ENCODE data around the gene ACKR4. TPM values are rescaled to one million over a fixed set of nuclear protein-coding genes. Genes with fewer than 3 reads are reported as not detected.
"Not testable (repeated sequence)": the region's sequence is repeated elsewhere in the genome, so short reads cannot be mapped to it uniquely, and the experiment has no call there.

Gene ACKR4
- total and polyA plus RNA-seq, 4 donors: 2.0 to 5.8 (median 4.0) TPM

DNA sequence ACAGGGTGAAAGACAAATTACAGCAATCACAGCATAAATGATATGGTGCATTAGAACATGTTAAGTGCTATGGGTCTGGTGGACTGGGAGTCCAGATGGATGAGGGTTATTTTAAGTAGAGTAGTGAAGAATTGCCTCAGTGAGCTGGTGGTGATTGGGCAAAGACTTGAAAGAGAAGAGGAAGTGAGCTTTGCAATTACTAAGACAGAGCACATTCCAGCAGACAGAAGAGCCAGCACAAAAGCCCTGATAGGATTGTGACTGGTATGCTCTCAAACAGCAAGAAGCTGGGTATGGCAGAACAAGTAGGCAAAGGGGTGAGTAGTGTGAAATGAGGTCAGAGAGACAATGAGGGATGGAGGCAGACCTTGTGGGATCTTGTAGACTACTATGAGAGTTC, 2.1 kb upstream of the ACKR4 start:
- no peak for DNase-seq
- Histone ChIP-seq H3K36me3 (ENCODE audit: control insufficient read depth in 4 of 4, insufficient read depth in 4 of 4, low read length in 4 of 4) (peaks cover 0 to 6% (median under 1%) of the 10 kb centered on the region in 4 donors), H3K27ac (ENCODE audit: low read depth in 1 of 2, low read length in 1 of 2) (peak overlapping the region in 1 of 2 donors; percentile 47), H3K4me3 (no peak overlapping the region), H3K27me3 (ENCODE audit: control insufficient read depth in 3 of 3, insufficient read depth in 3 of 3, low read length in 2 of 3) (no peaks in the 10 kb centered on the region), H3K4me1 (ENCODE audit: control insufficient read depth in 5 of 5, insufficient read depth in 5 of 5, low read length in 5 of 5) (peaks cover 0 to 2% (median 0%) of the 10 kb centered on the region in 5 donors), H3K9me3 (ENCODE audit: control insufficient read depth in 4 of 4, insufficient read depth in 3 of 4, low read length in 3 of 4) (no peaks in the 10 kb centered on the region), H3K9ac (ENCODE audit: insufficient read depth in 1 of 2, low read length in 2 of 2) (no peak overlapping the region)
- no peak for ATAC-seq (ENCODE audit: insufficient read depth, low FRiP score)
- TF ChIP-seq, protein P1, sequence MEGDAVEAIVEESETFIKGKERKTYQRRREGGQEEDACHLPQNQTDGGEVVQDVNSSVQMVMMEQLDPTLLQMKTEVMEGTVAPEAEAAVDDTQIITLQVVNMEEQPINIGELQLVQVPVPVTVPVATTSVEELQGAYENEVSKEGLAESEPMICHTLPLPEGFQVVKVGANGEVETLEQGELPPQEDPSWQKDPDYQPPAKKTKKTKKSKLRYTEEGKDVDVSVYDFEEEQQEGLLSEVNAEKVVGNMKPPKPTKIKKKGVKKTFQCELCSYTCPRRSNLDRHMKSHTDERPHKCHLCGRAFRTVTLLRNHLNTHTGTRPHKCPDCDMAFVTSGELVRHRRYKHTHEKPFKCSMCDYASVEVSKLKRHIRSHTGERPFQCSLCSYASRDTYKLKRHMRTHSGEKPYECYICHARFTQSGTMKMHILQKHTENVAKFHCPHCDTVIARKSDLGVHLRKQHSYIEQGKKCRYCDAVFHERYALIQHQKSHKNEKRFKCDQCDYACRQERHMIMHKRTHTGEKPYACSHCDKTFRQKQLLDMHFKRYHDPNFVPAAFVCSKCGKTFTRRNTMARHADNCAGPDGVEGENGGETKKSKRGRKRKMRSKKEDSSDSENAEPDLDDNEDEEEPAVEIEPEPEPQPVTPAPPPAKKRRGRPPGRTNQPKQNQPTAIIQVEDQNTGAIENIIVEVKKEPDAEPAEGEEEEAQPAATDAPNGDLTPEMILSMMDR (IDR thresholded peaks at IDR 0.05; ENCODE audit: control extremely low read depth, extremely low read depth): no peak

DNA sequence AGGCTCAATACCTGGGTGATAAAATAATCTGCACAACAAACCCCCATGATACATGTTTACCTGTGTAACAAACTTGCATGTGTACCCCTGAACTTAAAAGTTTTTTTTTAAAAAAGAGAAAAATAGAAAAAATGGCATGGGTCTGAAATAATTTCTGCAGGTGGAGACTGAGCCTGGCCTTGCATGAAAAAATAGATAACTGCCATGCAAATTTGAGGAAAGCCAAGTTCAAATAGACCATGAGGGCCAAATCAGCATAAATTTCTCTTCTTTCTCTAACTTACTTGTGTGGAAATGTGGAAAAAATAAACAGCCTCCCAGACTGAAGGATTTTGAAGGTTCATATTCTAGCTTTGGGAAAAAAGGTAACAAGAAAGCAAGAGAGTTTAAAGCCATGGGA, 744 bp upstream of the ACKR4 start:
- Histone ChIP-seq H3K4me1 (ENCODE audit: control insufficient read depth in 5 of 5, insufficient read depth in 5 of 5, low read length in 5 of 5) (peaks cover 0 to 2% (median 0%) of the 10 kb centered on the region in 5 donors), H3K9ac (ENCODE audit: insufficient read depth in 1 of 2, low read length in 2 of 2) (no peak overlapping the region), H3K36me3 (ENCODE audit: control insufficient read depth in 4 of 4, insufficient read depth in 4 of 4, low read length in 4 of 4) (peaks cover 0 to 6% (median 0%) of the 10 kb centered on the region in 4 donors), H3K27me3 (ENCODE audit: control insufficient read depth in 3 of 3, insufficient read depth in 3 of 3, low read length in 2 of 3) (no peaks in the 10 kb centered on the region), H3K9me3 (ENCODE audit: control insufficient read depth in 4 of 4, insufficient read depth in 3 of 4, low read length in 3 of 4) (no peaks in the 10 kb centered on the region), H3K27ac (ENCODE audit: low read depth in 1 of 2, low read length in 1 of 2) (no peak overlapping the region), H3K4me3 (no peak overlapping the region)
- no peak for ATAC-seq (ENCODE audit: insufficient read depth, low FRiP score)
- DNase-seq: no peak
- TF ChIP-seq, protein P1 (IDR thresholded peaks at IDR 0.05; ENCODE audit: control extremely low read depth, extremely low read depth): no peak

DNA sequence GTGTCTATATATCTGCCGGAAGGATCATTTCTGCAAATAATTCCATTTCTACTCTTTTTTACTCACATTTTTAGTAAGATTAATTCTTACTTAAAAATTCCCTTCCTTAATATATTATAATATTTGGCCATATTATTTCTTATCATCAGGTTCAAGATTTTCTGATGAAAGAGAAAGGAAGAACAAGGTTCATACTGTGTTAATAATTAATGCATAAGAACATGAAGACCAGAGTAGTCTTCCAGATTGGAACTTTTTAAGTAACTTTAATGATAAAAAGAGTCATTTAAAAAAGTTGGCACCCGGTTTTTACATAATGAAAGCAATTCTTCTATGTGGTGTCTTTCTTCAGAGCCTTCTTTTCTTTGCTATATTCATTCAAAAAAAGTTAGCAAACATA, 590 bp downstream of the ACKR4 start:
- ATAC-seq (ENCODE audit: insufficient read depth, low FRiP score): no peak
- H3K9ac ChIP-seq (ENCODE audit: insufficient read depth in 1 of 2, low read length in 2 of 2): no peak overlapping the region
- 62 to 71% methylated on average over 2 of the region's 2 CpGs for whole genome bisulfite sequencing, 2 donors
- no peak overlapping the region for H3K27ac ChIP-seq (ENCODE audit: low read depth in 1 of 2, low read length in 1 of 2)
- no peaks in the 10 kb centered on the region for H3K9me3 ChIP-seq (ENCODE audit: control insufficient read depth in 4 of 4, insufficient read depth in 3 of 4, low read length in 3 of 4)
- no peaks in the 10 kb centered on the region for H3K27me3 ChIP-seq (ENCODE audit: control insufficient read depth in 3 of 3, insufficient read depth in 3 of 3, low read length in 2 of 3)
- peaks cover 0 to 6% (median under 1%) of the 10 kb centered on the region in 4 donors for H3K36me3 ChIP-seq (ENCODE audit: control insufficient read depth in 4 of 4, insufficient read depth in 4 of 4, low read length in 4 of 4)
- peaks cover 0 to 2% (median 0%) of the 10 kb centered on the region in 5 donors for H3K4me1 ChIP-seq (ENCODE audit: control insufficient read depth in 5 of 5, insufficient read depth in 5 of 5, low read length in 5 of 5)
- no peak for DNase-seq
- TF ChIP-seq, protein P1 (IDR thresholded peaks at IDR 0.05; ENCODE audit: control extremely low read depth, extremely low read depth): no peak
- H3K4me3 ChIP-seq: no peak overlapping the region

DNA sequence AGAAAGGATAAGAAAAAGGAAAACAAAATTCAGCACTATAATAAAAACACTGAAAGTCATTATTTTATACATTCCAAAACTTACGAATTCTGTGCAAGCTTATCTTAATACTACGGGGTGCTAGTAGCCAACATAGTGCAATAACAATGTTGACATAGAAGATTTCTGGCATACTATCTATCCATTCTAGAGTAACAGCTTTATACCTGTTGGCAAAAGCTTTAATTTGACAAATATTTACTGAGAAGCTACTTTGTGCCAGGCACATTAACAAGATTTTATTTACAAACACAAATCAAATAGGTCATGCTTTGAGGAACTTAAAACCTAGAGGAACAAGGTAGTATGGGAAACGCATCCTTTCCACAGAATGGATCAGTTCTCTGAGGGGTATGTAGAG, 1.1 kb downstream of the ACKR4 start:
- H3K27ac ChIP-seq (ENCODE audit: low read depth in 1 of 2, low read length in 1 of 2): no peak overlapping the region
- H3K27me3 ChIP-seq (ENCODE audit: control insufficient read depth in 3 of 3, insufficient read depth in 3 of 3, low read length in 2 of 3): no peaks in the 10 kb centered on the region
- TF ChIP-seq, protein P1 (IDR thresholded peaks at IDR 0.05; ENCODE audit: control extremely low read depth, extremely low read depth): no peak
- H3K9ac ChIP-seq (ENCODE audit: insufficient read depth in 1 of 2, low read length in 2 of 2): no peak overlapping the region
- ATAC-seq (ENCODE audit: insufficient read depth, low FRiP score): no peak
- no peaks in the 10 kb centered on the region for H3K9me3 ChIP-seq (ENCODE audit: control insufficient read depth in 4 of 4, insufficient read depth in 3 of 4, low read length in 3 of 4)
- WGBS, 2 donors: 69 to 83% methylated on average over 3 of the region's 3 CpGs
- H3K4me3 ChIP-seq: no peak overlapping the region
- H3K36me3 ChIP-seq (ENCODE audit: control insufficient read depth in 4 of 4, insufficient read depth in 4 of 4, low read length in 4 of 4): peaks cover 0 to 6% (median 2%) of the 10 kb centered on the region in 4 donors
- peaks cover 0 to 2% (median 0%) of the 10 kb centered on the region in 5 donors for H3K4me1 ChIP-seq (ENCODE audit: control insufficient read depth in 5 of 5, insufficient read depth in 5 of 5, low read length in 5 of 5)
- DNase-seq: no peak

DNA sequence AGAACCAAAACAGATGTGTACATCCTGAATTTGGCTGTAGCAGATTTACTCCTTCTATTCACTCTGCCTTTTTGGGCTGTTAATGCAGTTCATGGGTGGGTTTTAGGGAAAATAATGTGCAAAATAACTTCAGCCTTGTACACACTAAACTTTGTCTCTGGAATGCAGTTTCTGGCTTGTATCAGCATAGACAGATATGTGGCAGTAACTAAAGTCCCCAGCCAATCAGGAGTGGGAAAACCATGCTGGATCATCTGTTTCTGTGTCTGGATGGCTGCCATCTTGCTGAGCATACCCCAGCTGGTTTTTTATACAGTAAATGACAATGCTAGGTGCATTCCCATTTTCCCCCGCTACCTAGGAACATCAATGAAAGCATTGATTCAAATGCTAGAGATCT, 3.5 kb downstream of the ACKR4 start:
- not testable (repeated sequence) for DNase-seq; H3K4me3 ChIP-seq; H3K27me3 ChIP-seq (ENCODE audit: control insufficient read depth in 3 of 3, insufficient read depth in 3 of 3, low read length in 2 of 3); H3K9ac ChIP-seq (ENCODE audit: insufficient read depth in 1 of 2, low read length in 2 of 2); H3K36me3 ChIP-seq (ENCODE audit: control insufficient read depth in 4 of 4, insufficient read depth in 4 of 4, low read length in 4 of 4); H3K4me1 ChIP-seq (ENCODE audit: control insufficient read depth in 5 of 5, insufficient read depth in 5 of 5, low read length in 5 of 5); H3K9me3 ChIP-seq (ENCODE audit: control insufficient read depth in 4 of 4, insufficient read depth in 3 of 4, low read length in 3 of 4); ATAC-seq (ENCODE audit: insufficient read depth, low FRiP score); H3K27ac ChIP-seq (ENCODE audit: low read depth in 1 of 2, low read length in 1 of 2)
- WGBS, 2 donors: no CpG with 5 or more reads among the region's 1 CpG
